Effector memory CD4-positive, alpha-beta T cell (primary cell): Measurements from ENCODE around the gene GATAD2B.
A peak's percentile ranks its signal among the peaks of the same experiment; 100 is the strongest.
"Not testable (repeated sequence)": the region's sequence is repeated elsewhere in the genome, so short reads cannot be mapped to it uniquely, and the experiment has no call there.

Experiments
- DNase-seq, 3 donors: peaks; one replicate each; pipeline ENCODE4 v3.0.0-alpha.2; 2020
- H3K27ac ChIP-seq: 2 replicates; pipeline ENCODE4 v1.7.0; 2013; ENCODE audit warnings: mild to moderate bottlenecking, low read length, moderate library complexity; ENCODE audit not compliant: insufficient read depth, poor library complexity, severe bottlenecking
- H3K27me3 ChIP-seq: replicated peaks from 2 replicates; pipeline ENCODE4 v1.7.0; 2013; ENCODE audit warnings: mild to moderate bottlenecking, low read length; ENCODE audit not compliant: insufficient read depth, control insufficient read depth, poor library complexity, severe bottlenecking
- H3K36me3 ChIP-seq: 2 replicates; pipeline ENCODE4 v1.7.0; 2013; ENCODE audit warnings: mild to moderate bottlenecking, low read length, moderate library complexity; ENCODE audit not compliant: control insufficient read depth, insufficient read depth
- H3K4me1 ChIP-seq: 2 replicates; pipeline ENCODE4 v1.7.0; 2013; ENCODE audit warnings: low read length, mild to moderate bottlenecking; ENCODE audit not compliant: control insufficient read depth, insufficient read depth, poor library complexity, severe bottlenecking
- H3K4me3 ChIP-seq: 2 replicates; pipeline ENCODE4 v1.7.0; 2013; ENCODE audit warnings: low read length, low read depth, mild to moderate bottlenecking; ENCODE audit not compliant: insufficient read depth, poor library complexity, severe bottlenecking
- H3K9me3 ChIP-seq: 2 replicates; pipeline ENCODE4 v1.7.0; 2013; ENCODE audit warnings: mild to moderate bottlenecking, low read length, moderate library complexity; ENCODE audit not compliant: control insufficient read depth

The GATAD2B gene

GRCh38 chr1:153919876-153920852, 2.6 kb downstream of the GATAD2B start:
- no peaks in the 10 kb centered on the region for H3K27me3 ChIP-seq
- peaks cover 37% of the 10 kb centered on the region for H3K4me1 ChIP-seq
- H3K4me3 ChIP-seq: peak overlapping the region; percentile 3
- H3K9me3 ChIP-seq: no peaks in the 10 kb centered on the region
- H3K27ac ChIP-seq: peak overlapping the region; percentile 90
- H3K36me3 ChIP-seq: no peaks in the 10 kb centered on the region
- DNase-seq: no peak

DNA sequence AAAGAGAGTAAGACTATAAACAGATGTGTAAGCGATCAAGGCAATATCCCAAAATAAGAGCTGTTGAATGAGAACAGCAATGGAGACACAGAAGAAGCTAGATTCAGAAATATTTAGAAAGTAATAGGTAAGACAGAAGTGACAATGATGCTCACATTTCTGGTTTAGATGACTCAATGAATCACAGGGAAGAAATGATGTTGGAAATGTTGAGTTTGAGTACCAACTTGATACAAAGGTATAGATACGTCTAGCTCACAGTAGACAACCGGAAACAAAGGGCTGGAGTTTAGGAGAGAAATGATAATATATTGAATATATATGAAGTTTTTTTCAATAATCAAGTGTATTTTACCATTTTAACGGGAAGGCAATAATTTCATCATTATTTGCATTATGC, 6.5 kb downstream of the GATAD2B start:
- H3K4me1 ChIP-seq: peaks cover 23% of the 10 kb centered on the region
- no peak for DNase-seq
- H3K4me3 ChIP-seq: no peak overlapping the region
- H3K9me3 ChIP-seq: no peaks in the 10 kb centered on the region
- no peak overlapping the region for H3K27ac ChIP-seq
- H3K27me3 ChIP-seq: no peaks in the 10 kb centered on the region
- peaks cover 7% of the 10 kb centered on the region for H3K36me3 ChIP-seq

DNA sequence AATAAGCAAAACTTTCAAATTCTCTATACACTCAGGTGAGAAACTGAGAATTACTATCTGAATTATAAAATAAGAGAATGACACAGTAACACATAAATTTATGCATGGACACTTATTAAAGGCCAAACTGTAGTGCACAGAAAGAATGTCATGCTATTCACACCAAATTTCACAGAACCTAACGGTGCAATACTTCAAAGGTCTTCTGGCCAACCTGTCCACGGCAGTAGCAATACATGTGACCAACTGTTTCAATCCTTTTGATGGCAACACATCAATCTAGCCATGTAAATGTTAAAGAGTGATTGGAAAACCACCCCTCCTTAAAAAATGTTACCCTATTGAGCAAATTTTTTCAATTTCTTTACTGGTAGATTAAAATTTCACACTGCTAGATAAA, 10.4 kb downstream of the GATAD2B start:
- peaks cover 7% of the 10 kb centered on the region for H3K36me3 ChIP-seq
- H3K4me1 ChIP-seq: no peaks in the 10 kb centered on the region

GRCh38 chr1:153910560-153910959, 12.2 kb downstream of the GATAD2B start:
- H3K4me1 ChIP-seq, H3K27me3 ChIP-seq, DNase-seq, H3K27ac ChIP-seq, H3K9me3 ChIP-seq, H3K4me3 ChIP-seq: not testable (repeated sequence)
- peaks cover 11% of the 10 kb centered on the region for H3K36me3 ChIP-seq

More for the DNA sequence above, 10.4 kb downstream of the GATAD2B start:
- no peak for DNase-seq
- H3K9me3 ChIP-seq: no peaks in the 10 kb centered on the region
- no peak overlapping the region for H3K4me3 ChIP-seq
- H3K27me3 ChIP-seq: no peaks in the 10 kb centered on the region
- no peak overlapping the region for H3K27ac ChIP-seq

DNA sequence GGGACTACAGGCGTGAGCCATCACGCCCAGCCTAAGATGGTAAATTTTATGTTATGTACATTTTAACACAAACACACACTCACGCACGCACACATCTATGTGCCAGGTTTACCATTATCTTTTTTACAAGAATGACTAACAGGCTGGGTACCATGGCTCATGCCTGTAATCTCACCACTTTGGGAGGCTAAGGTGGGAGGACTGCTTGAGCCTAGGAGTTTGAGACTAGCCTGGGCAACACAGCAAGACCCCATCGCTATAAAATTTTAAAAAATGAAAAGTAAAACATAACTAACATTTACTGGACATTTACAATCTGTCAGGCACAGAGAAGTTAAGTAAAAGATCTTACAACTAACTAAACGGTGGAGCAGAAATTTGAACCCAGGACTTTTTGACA, 14.7 kb downstream of the GATAD2B start:
- Histone ChIP-seq H3K4me3 (no peak overlapping the region), H3K36me3 (peaks cover 5% of the 10 kb centered on the region), H3K27ac (no peak overlapping the region), H3K4me1 (no peaks in the 10 kb centered on the region), H3K27me3 (no peaks in the 10 kb centered on the region), H3K9me3 (no peaks in the 10 kb centered on the region)
- DNase-seq: no peak

- peaks cover 8% of the 10 kb centered on the region for H3K36me3 ChIP-seq
- H3K4me3 ChIP-seq: no peak overlapping the region
- no peak for DNase-seq
- H3K4me1 ChIP-seq: no peaks in the 10 kb centered on the region
- H3K27ac ChIP-seq: no peak overlapping the region
- no peaks in the 10 kb centered on the region for H3K27me3 ChIP-seq
- H3K9me3 ChIP-seq: no peaks in the 10 kb centered on the region
Observed at GRCh38 chr1:153907134-153907533, 15.6 kb downstream of the GATAD2B start.

DNA sequence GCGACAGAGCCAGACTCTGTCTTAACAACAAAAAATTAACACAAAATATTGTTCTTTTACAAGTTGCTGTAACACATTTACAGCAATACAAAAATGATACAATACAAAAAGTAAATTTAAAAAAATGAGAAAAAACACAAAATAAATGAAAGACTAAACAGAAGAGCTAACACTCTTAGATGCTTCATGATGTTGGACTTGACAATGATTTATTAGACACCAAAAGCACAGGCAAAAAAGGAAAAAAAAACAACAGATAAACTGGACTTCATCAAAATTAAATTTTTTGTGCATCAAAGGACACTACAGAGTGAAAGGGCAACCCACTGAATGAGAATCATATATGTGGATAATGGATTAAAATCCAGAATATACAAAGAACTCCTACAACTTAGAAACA, 16.4 kb downstream of the GATAD2B start:
- no peaks in the 10 kb centered on the region for H3K4me1 ChIP-seq
- H3K9me3 ChIP-seq: no peaks in the 10 kb centered on the region
- H3K27ac ChIP-seq: no peak overlapping the region
- peaks cover 8% of the 10 kb centered on the region for H3K36me3 ChIP-seq
- DNase-seq: no peak
- H3K27me3 ChIP-seq: no peaks in the 10 kb centered on the region
- no peak overlapping the region for H3K4me3 ChIP-seq

DNA sequence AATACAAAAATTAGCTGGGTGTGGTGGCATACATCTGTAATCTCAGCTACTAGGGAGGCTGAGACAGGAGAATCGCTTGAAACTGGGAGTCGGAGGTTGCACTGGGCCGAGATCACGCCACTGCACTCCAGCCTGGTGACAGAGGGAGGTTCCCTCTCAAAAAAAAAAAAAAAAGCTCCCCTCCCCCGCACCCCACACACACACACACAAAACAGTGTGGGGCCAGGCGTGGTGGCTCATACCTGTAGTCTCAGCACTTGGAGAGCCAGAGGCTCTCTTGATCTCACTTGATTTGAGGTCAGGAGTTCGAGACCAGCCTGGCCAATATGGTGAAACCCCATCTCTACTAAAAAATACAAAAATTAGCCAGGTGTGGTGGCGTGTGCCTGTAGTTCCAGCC, 16.9 kb downstream of the GATAD2B start:
- not testable (repeated sequence) for H3K27ac ChIP-seq, H3K36me3 ChIP-seq, H3K4me3 ChIP-seq, DNase-seq, H3K4me1 ChIP-seq, H3K9me3 ChIP-seq, H3K27me3 ChIP-seq

DNA sequence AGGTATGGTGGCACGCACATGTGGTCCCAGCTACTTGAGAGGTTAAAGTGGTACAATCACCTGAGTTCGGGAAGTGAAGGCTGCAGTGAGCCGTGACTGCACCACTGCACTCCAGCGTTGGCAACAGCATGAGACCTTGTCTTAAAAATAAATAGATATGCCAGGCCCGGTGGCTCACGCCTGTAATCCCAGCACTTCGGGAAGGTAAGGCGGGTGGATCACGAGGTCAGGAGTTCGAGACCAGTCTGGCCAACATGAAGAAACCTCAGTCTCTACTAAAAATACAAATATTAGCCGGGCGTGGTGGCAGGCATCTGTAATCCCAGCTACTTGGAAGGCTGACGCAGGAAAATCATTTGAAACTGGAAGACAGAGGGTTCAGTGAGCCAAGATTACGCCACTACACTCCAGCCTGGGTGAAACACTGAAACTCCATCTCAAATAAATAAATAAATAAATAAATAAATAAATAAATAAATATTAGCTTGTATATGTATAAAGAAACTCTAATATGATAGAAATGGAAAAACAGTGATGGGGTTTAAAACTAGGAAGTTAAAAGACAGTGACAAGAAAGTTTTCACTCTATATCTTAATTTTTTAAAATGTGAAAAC, 18.8 kb downstream of the GATAD2B start:
- H3K4me1 ChIP-seq: no peaks in the 10 kb centered on the region
- no peaks in the 10 kb centered on the region for H3K9me3 ChIP-seq
- H3K27me3 ChIP-seq: no peaks in the 10 kb centered on the region
- H3K36me3 ChIP-seq: peaks cover 14% of the 10 kb centered on the region
- H3K27ac ChIP-seq: no peak overlapping the region
- no peak overlapping the region for H3K4me3 ChIP-seq
- no peak for DNase-seq

- H3K27me3 ChIP-seq: no peaks in the 10 kb centered on the region
- no peaks in the 10 kb centered on the region for H3K4me1 ChIP-seq
- H3K9me3 ChIP-seq: no peaks in the 10 kb centered on the region
- peaks cover 22% of the 10 kb centered on the region for H3K36me3 ChIP-seq
- H3K4me3 ChIP-seq: no peak overlapping the region
- H3K27ac ChIP-seq: no peak overlapping the region
- no peak for DNase-seq
Observed at GRCh38 chr1:153899509-153899908, 23.3 kb downstream of the GATAD2B start.
